H9 (cell line): ENCODE data around the gene SIL1. TPM values are rescaled to one million over a fixed set of nuclear protein-coding genes. Genes with fewer than 3 reads are reported as not detected.

Experiments used
- DNase-seq: peaks from one replicate; pipeline ENCODE4 v3.0.0-alpha.2; 2017
- H2AFZ ChIP-seq: one replicate; pipeline ENCODE4 v1.6.1; 2013; ENCODE audit warnings: mild to moderate bottlenecking, low read length, control low read depth, moderate library complexity
- H2AK5ac ChIP-seq: 2 replicates; pipeline ENCODE4 v1.6.1; 2013; ENCODE audit warnings: low read length, control low read depth, mixed read lengths; ENCODE audit not compliant: insufficient read length
- H2BK120ac ChIP-seq: one replicate; pipeline ENCODE4 v1.6.1; 2013; ENCODE audit warnings: low read depth, mild to moderate bottlenecking, low read length, control low read depth, inconsistent platforms; ENCODE audit not compliant: poor library complexity, severe bottlenecking
- H2BK12ac ChIP-seq: 2 replicates; pipeline ENCODE4 v1.6.1; 2013; ENCODE audit warnings: low read length, control low read depth, mixed read lengths, low read depth; ENCODE audit not compliant: insufficient read length
- H2BK15ac ChIP-seq: 2 replicates; pipeline ENCODE4 v1.6.1; 2013; ENCODE audit warnings: low read depth, low read length, control low read depth
- H2BK20ac ChIP-seq: one replicate; pipeline ENCODE4 v1.6.1; 2013; ENCODE audit warnings: low read depth, mild to moderate bottlenecking, low read length, control low read depth, inconsistent platforms; ENCODE audit not compliant: poor library complexity, severe bottlenecking
- H2BK5ac ChIP-seq: 2 replicates; pipeline ENCODE4 v1.6.1; 2013; ENCODE audit warnings: low read length, control low read depth, mixed read lengths; ENCODE audit not compliant: insufficient read length
- H3K14ac ChIP-seq: 2 replicates; pipeline ENCODE4 v1.6.1; 2013; ENCODE audit warnings: low read length, control low read depth; ENCODE audit not compliant: insufficient read depth
- H3K18ac ChIP-seq: 2 replicates; pipeline ENCODE4 v1.6.1; 2013; ENCODE audit warnings: low read depth, mild to moderate bottlenecking, mixed read lengths, low read length, control low read depth; ENCODE audit not compliant: insufficient read length
- H3K23ac ChIP-seq: 2 replicates; pipeline ENCODE4 v1.6.1; 2013; ENCODE audit warnings: low read length, control low read depth, mixed read lengths, low read depth; ENCODE audit not compliant: insufficient read length
- H3K23me2 ChIP-seq: 2 replicates; pipeline ENCODE4 v1.6.1; 2013; ENCODE audit warnings: low read depth, mild to moderate bottlenecking, mixed read lengths, low read length, control low read depth; ENCODE audit not compliant: insufficient read length, poor library complexity, severe bottlenecking
- H3K27ac ChIP-seq: 2 replicates; pipeline ENCODE4 v1.5.1; 2013; ENCODE audit warnings: low read length, control low read depth, mixed read lengths, low read depth; ENCODE audit not compliant: insufficient read length
- H3K27me3 ChIP-seq: 2 replicates; pipeline ENCODE4 v1.6.1; 2013; ENCODE audit warnings: low read length, control low read depth, inconsistent platforms; ENCODE audit not compliant: insufficient read depth
- H3K4ac ChIP-seq: 2 replicates; pipeline ENCODE4 v1.6.1; 2013; ENCODE audit warnings: low read depth, mild to moderate bottlenecking, control low read depth, inconsistent platforms, low read length, moderate library complexity
- H3K4me1 ChIP-seq: 2 replicates; pipeline ENCODE4 v1.6.1; 2013; ENCODE audit warnings: low read length, control low read depth, inconsistent platforms; ENCODE audit not compliant: insufficient read depth
- H3K4me2 ChIP-seq: 2 replicates; pipeline ENCODE4 v1.6.1; 2013; ENCODE audit warnings: low read length, control low read depth, mixed read lengths; ENCODE audit not compliant: insufficient read length, insufficient read depth
- H3K56ac ChIP-seq: 2 replicates; pipeline ENCODE4 v1.6.1; 2013; ENCODE audit warnings: low read depth, mild to moderate bottlenecking, mixed read lengths, low read length, control low read depth; ENCODE audit not compliant: insufficient read length
- H3K79me1 ChIP-seq: 2 replicates; pipeline ENCODE4 v1.6.1; 2013; ENCODE audit warnings: low read depth, mild to moderate bottlenecking, moderate library complexity, low read length, control low read depth, inconsistent platforms; ENCODE audit not compliant: insufficient read depth, poor library complexity, severe bottlenecking
- H3K79me2 ChIP-seq: 2 replicates; pipeline ENCODE4 v1.6.1; 2013; ENCODE audit warnings: low read length, control low read depth, inconsistent platforms; ENCODE audit not compliant: insufficient read depth
- H3K9ac ChIP-seq: 2 replicates; pipeline ENCODE4 v1.6.1; 2013; ENCODE audit warnings: low read length, control low read depth, mixed read lengths; ENCODE audit not compliant: insufficient read length; ENCODE audit errors: extremely low read depth
- H3K9me3 ChIP-seq: one replicate; pipeline ENCODE4 v1.6.1; 2013; ENCODE audit warnings: low read depth, low read length, inconsistent platforms; ENCODE audit not compliant: control insufficient read depth
- H3T11ph ChIP-seq: one replicate; pipeline ENCODE4 v1.6.1; 2013; ENCODE audit warnings: mild to moderate bottlenecking, low read length, control low read depth, inconsistent platforms
- H4K20me1 ChIP-seq: one replicate; pipeline ENCODE4 v1.6.1; 2013; ENCODE audit not compliant: control insufficient read depth, insufficient read length, insufficient read depth
- H4K5ac ChIP-seq: 2 replicates; pipeline ENCODE4 v1.6.1; 2013; ENCODE audit warnings: low read depth, mild to moderate bottlenecking, mixed read lengths, low read length, control low read depth; ENCODE audit not compliant: insufficient read length
- H4K8ac ChIP-seq: replicated peaks from 2 replicates; pipeline ENCODE4 v1.6.1; 2013; ENCODE audit warnings: low read length, control low read depth, mixed read lengths, low read depth; ENCODE audit not compliant: insufficient read length
- H4K91ac ChIP-seq: 2 replicates; pipeline ENCODE4 v1.6.1; 2013; ENCODE audit warnings: low read depth, mild to moderate bottlenecking, moderate library complexity, mixed read lengths, low read length, control low read depth; ENCODE audit not compliant: insufficient read length
- H3K27ac Mint-ChIP-seq, 3 experiments: 2 replicates in 2 of 3; 3 replicates in 1 of 3; pipeline ENCODE4 v1.8.0; 2020 to 2021; ENCODE audit warnings: mixed read lengths in 3 of 3, mild to moderate bottlenecking in 1 of 3, moderate library complexity in 1 of 3
- H3K27me3 Mint-ChIP-seq: 2 replicates; pipeline ENCODE4 v1.8.0; 2021; ENCODE audit warnings: low read depth, mild to moderate bottlenecking, moderate library complexity, mixed read lengths
- H3K36me3 Mint-ChIP-seq, 3 experiments: 2 replicates in 2 of 3; 3 replicates in 1 of 3; pipeline ENCODE4 v1.8.0; 2020 to 2021; ENCODE audit warnings: low read depth in 3 of 3, mixed read lengths in 3 of 3; ENCODE audit not compliant: insufficient read depth in 1 of 3
- H3K4me1 Mint-ChIP-seq, 2 experiments: 2 replicates each; pipeline ENCODE4 v1.8.0; 2020; ENCODE audit warnings: mixed read lengths in 2 of 2
- H3K4me3 Mint-ChIP-seq, 2 experiments: 2 replicates in 1 of 2; 3 replicates in 1 of 2; pipeline ENCODE4 v1.8.0; 2020 to 2021; ENCODE audit warnings: mild to moderate bottlenecking in 2 of 2, mixed read lengths in 2 of 2, moderate library complexity in 1 of 2
- H3K9me3 Mint-ChIP-seq, 2 experiments: 2 replicates in 1 of 2; 3 replicates in 1 of 2; pipeline ENCODE4 v1.8.0; 2020; ENCODE audit warnings: mild to moderate bottlenecking in 2 of 2, mixed read lengths in 2 of 2, moderate library complexity in 1 of 2
- CTCF ChIP-seq: fragments of 200-600 bp; sonication (generic); conservative IDR thresholded peaks from 3 replicates; pipeline ENCODE4 v1.8.0; 2021; ENCODE audit warnings: antibody characterized with exemption, mild to moderate bottlenecking
- total RNA-seq: library from RNA; stranded (reverse); gene quantifications from 2 replicates; pipeline ENCODE4 v1.2.1, GENCODE V29; 2021

SIL1 gene
- total RNA-seq, 1 experiment from 2014 or later: 10.6 TPM

GRCh38 chr5:138911441-138911840 lies 286.7 kb downstream of the SIL1 start:
- Histone ChIP-seq H2AK5ac (no peak overlapping the region), H4K20me1 (no peaks in the 10 kb centered on the region), H2BK120ac (no peak overlapping the region), H3K4ac (no peak overlapping the region), H3K27me3 (no peaks in the 10 kb centered on the region), H3K23ac (no peak overlapping the region), H3K27ac (no peak overlapping the region), H3T11ph (no peak overlapping the region), H2BK5ac (no peak overlapping the region), H2BK20ac (no peak overlapping the region), H4K91ac (no peak overlapping the region), H2BK12ac (no peak overlapping the region), H3K18ac (no peak overlapping the region), H4K5ac (no peak overlapping the region), H3K9ac (no peak overlapping the region), H2BK15ac (no peak overlapping the region), H3K79me1 (peaks cover 8% of the 10 kb centered on the region), H3K23me2 (no peaks in the 10 kb centered on the region), H3K79me2 (no peaks in the 10 kb centered on the region), H3K4me2 (no peak overlapping the region), H3K4me1 (no peaks in the 10 kb centered on the region), H3K9me3 (no peaks in the 10 kb centered on the region), H4K8ac (no peak overlapping the region), H3K14ac (no peak overlapping the region), H2AFZ (no peak overlapping the region), H3K56ac (no peak overlapping the region)
- Mint-ChIP-seq H3K27ac (peak overlapping the region in 2 of 3 experiments; percentile 22 to 70; a peak in 3 of 7 replicates), H3K4me1 (peaks cover 0 to 7% of the 10 kb centered on the region in 2 experiments; a peak in 1 of 4 replicates), H3K27me3 (no peaks in the 10 kb centered on the region), H3K4me3 (no peak overlapping the region), H3K9me3 (no peaks in the 10 kb centered on the region), H3K36me3 (peaks cover 6 to 63% (median 58%) of the 10 kb centered on the region in 3 experiments; a peak in 6 of 7 replicates)
- no peak for DNase-seq
- no peak for TF ChIP-seq CTCF
